Measurements from ENCODE around the gene DUXA. TPM values are rescaled to one million over a fixed set of nuclear protein-coding genes. Genes with fewer than 3 reads are reported as not detected.
"Not testable (repeated sequence)": the region's sequence is repeated elsewhere in the genome, so short reads cannot be mapped to it uniquely, and the experiment has no call there.

Gene DUXA
- total RNA-seq, 1 donor from 2014 or later: not detected

DNA sequence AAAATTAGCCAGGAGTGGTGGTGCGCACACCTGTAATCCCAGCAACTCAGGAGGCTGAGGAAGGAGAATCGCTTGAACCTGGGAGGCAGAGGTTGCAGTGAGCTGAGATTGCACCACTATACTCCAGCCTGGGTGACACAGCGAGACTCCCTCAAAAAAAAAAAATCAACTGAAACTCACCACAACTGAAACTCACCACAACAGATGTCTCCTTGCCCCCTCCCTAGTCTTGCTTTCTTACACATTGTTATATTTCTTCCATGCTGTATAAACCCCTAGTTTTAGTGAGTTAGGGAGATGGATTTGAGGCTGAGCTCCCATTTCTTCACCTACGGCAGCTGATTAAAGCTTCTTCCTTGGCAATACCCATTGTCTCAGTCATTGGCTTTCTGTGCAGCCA, 25.6 kb downstream of the DUXA start:
- no peak overlapping the region for H3K27ac Mint-ChIP-seq

GRCh38 chr19:57135797-57136196, 31.5 kb downstream of the DUXA start:
- Mint-ChIP-seq H3K36me3 (ENCODE audit: low read depth) (no peaks in the 10 kb centered on the region), H3K9me3 (peaks cover 60% of the 10 kb centered on the region), H3K4me1 (ENCODE audit: low read depth) (no peaks in the 10 kb centered on the region), H3K4me3 (ENCODE audit: low read depth) (no peak overlapping the region), H3K27ac (no peak overlapping the region), H3K27me3 (ENCODE audit: low read depth) (no peaks in the 10 kb centered on the region)
- DNase-seq (ENCODE audit: low spot score): no peak
- intact Hi-C loops (cut with micrococcal nuclease): no loop called here

More for the DNA sequence above, 25.6 kb downstream of the DUXA start:
- H3K36me3 Mint-ChIP-seq (ENCODE audit: low read depth): no peaks in the 10 kb centered on the region
- H3K27me3 Mint-ChIP-seq (ENCODE audit: low read depth): no peaks in the 10 kb centered on the region
- H3K9me3 Mint-ChIP-seq: peaks cover 60% of the 10 kb centered on the region
- no peak for DNase-seq (ENCODE audit: low spot score)
- H3K4me1 Mint-ChIP-seq (ENCODE audit: low read depth): no peaks in the 10 kb centered on the region
- intact Hi-C loops (cut with micrococcal nuclease): no loop called here
- H3K4me3 Mint-ChIP-seq (ENCODE audit: low read depth): no peak overlapping the region

DNA sequence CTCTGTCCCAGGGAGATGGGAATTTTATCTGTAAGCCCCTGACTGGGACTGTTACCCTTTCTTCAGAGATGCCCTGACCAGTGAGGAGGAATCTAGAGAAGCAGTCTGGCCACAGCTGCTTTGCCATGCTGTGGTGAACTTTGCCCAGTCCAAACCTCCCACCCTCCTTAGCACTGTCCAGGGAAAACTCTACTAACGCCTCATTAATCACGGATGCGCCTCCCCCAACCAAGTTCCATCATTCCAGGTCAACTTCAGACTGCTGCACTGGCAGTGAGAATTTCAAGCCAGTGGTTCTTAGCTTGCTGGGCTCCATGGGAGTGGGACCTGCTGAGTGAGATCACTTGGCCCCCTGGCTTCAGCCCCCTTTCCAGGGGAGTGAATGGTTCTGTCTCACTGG, 39.9 kb downstream of the DUXA start:
- H3K9me3 Mint-ChIP-seq: peaks cover 76% of the 10 kb centered on the region
- H3K4me1 Mint-ChIP-seq (ENCODE audit: low read depth); intact Hi-C loops (cut with micrococcal nuclease); H3K27ac Mint-ChIP-seq; H3K4me3 Mint-ChIP-seq (ENCODE audit: low read depth); H3K27me3 Mint-ChIP-seq (ENCODE audit: low read depth); H3K36me3 Mint-ChIP-seq (ENCODE audit: low read depth); DNase-seq (ENCODE audit: low spot score): not testable (repeated sequence)

GRCh38 chr19:57123882-57124281, 43.4 kb downstream of the DUXA start:
- Mint-ChIP-seq H3K27ac (no peak overlapping the region), H3K4me1 (ENCODE audit: low read depth) (no peaks in the 10 kb centered on the region), H3K9me3 (peaks cover 55% of the 10 kb centered on the region), H3K36me3 (ENCODE audit: low read depth) (no peaks in the 10 kb centered on the region), H3K27me3 (ENCODE audit: low read depth) (no peaks in the 10 kb centered on the region), H3K4me3 (ENCODE audit: low read depth) (no peak overlapping the region)
- DNase-seq (ENCODE audit: low spot score): no peak
- intact Hi-C loops (cut with micrococcal nuclease): no loop called here

DNA sequence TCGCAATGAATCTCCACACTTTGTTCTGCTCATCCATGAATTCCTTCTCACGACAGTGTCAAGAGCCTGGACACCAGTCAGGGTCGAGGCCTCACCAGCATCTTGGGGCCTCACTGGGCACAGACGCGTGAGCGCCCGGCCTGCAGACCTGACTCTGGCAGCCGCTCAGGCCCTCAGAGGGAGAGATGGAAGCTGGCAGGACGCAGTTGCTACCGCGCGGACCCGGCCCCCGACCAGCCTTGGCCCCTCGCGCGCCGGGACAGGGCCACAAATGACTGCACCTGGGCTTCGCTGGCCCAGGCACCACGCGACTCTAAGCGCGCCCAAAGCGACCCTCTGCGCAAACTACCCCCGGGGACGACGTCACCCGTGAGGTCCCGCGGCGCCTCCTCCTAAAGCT, 48.4 kb downstream of the DUXA start:
- peaks cover 7% of the 10 kb centered on the region for H3K36me3 Mint-ChIP-seq (ENCODE audit: low read depth)

GRCh38 chr19:57113501-57113900, 53.8 kb downstream of the DUXA start:
- H3K27ac Mint-ChIP-seq; H3K4me1 Mint-ChIP-seq (ENCODE audit: low read depth); H3K36me3 Mint-ChIP-seq (ENCODE audit: low read depth); H3K27me3 Mint-ChIP-seq (ENCODE audit: low read depth); H3K4me3 Mint-ChIP-seq (ENCODE audit: low read depth); intact Hi-C loops (cut with micrococcal nuclease); DNase-seq (ENCODE audit: low spot score): not testable (repeated sequence)
- peaks cover 59% of the 10 kb centered on the region for H3K9me3 Mint-ChIP-seq

More for the DNA sequence above, 48.4 kb downstream of the DUXA start:
- intact Hi-C loops (cut with micrococcal nuclease): no loop called here
- Mint-ChIP-seq H3K4me3 (ENCODE audit: low read depth) (no peak overlapping the region), H3K27ac (no peak overlapping the region), H3K4me1 (ENCODE audit: low read depth) (no peaks in the 10 kb centered on the region), H3K9me3 (peaks cover 52% of the 10 kb centered on the region), H3K27me3 (ENCODE audit: low read depth) (no peaks in the 10 kb centered on the region)
- no peak for DNase-seq (ENCODE audit: low spot score)

- Mint-ChIP-seq H3K4me1 (ENCODE audit: low read depth) (no peaks in the 10 kb centered on the region), H3K36me3 (ENCODE audit: low read depth) (peaks cover 10% of the 10 kb centered on the region), H3K27ac (no peak overlapping the region), H3K9me3 (peaks cover 55% of the 10 kb centered on the region), H3K4me3 (ENCODE audit: low read depth) (no peak overlapping the region), H3K27me3 (ENCODE audit: low read depth) (no peaks in the 10 kb centered on the region)
- no peak for DNase-seq (ENCODE audit: low spot score)
- intact Hi-C loops (cut with micrococcal nuclease): no loop called here
Measured at GRCh38 chr19:57111329-57111644, 56.0 kb downstream of the DUXA start.

GRCh38 chr19:57110592-57111328, 56.5 kb downstream of the DUXA start:
- Mint-ChIP-seq H3K27ac (no peak overlapping the region), H3K4me1 (ENCODE audit: low read depth) (no peaks in the 10 kb centered on the region)

DNA sequence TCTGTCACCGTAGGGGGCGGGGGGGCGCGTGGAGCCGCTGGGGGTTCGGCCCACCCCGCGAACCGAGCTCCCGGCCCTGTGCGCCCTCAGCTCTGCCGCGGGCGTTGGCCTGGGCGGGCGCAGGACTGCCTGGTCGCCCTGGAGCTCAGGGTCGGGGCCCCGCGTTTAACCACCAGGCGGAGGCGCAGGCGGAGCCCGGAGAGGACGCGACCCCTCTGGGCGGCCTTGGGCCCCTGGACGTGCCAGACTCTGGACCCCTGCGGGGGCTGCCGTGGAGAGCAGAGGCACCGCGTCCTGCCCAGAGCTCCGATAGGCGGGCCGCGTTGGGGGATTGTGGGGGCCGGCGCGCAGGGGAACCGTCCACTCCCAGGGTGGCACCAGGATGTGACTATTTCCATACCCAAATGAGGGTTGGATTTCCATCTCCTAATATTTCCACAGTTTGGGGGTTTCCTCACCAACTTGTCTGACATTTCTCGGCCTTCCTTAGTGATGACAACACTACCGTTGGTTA, 60.5 kb downstream of the DUXA start:
- H3K27me3 Mint-ChIP-seq (ENCODE audit: low read depth): no peaks in the 10 kb centered on the region
- no peaks in the 10 kb centered on the region for H3K4me1 Mint-ChIP-seq (ENCODE audit: low read depth)
- no peak overlapping the region for H3K27ac Mint-ChIP-seq
- intact Hi-C loops (cut with micrococcal nuclease): no loop called here
- peaks cover 7% of the 10 kb centered on the region for H3K36me3 Mint-ChIP-seq (ENCODE audit: low read depth)
- H3K9me3 Mint-ChIP-seq: peaks cover 42% of the 10 kb centered on the region
- DNase-seq (ENCODE audit: low spot score): no peak
- H3K4me3 Mint-ChIP-seq (ENCODE audit: low read depth): no peak overlapping the region

More at GRCh38 chr19:57110592-57111328, 56.5 kb downstream of the DUXA start:
- no peaks in the 10 kb centered on the region for H3K27me3 Mint-ChIP-seq (ENCODE audit: low read depth)
- H3K4me3 Mint-ChIP-seq (ENCODE audit: low read depth): no peak overlapping the region
- intact Hi-C loops (cut with micrococcal nuclease): no loop called here
- H3K9me3 Mint-ChIP-seq: peaks cover 55% of the 10 kb centered on the region
- no peak for DNase-seq (ENCODE audit: low spot score)
- H3K36me3 Mint-ChIP-seq (ENCODE audit: low read depth): peaks cover 10% of the 10 kb centered on the region

DNA sequence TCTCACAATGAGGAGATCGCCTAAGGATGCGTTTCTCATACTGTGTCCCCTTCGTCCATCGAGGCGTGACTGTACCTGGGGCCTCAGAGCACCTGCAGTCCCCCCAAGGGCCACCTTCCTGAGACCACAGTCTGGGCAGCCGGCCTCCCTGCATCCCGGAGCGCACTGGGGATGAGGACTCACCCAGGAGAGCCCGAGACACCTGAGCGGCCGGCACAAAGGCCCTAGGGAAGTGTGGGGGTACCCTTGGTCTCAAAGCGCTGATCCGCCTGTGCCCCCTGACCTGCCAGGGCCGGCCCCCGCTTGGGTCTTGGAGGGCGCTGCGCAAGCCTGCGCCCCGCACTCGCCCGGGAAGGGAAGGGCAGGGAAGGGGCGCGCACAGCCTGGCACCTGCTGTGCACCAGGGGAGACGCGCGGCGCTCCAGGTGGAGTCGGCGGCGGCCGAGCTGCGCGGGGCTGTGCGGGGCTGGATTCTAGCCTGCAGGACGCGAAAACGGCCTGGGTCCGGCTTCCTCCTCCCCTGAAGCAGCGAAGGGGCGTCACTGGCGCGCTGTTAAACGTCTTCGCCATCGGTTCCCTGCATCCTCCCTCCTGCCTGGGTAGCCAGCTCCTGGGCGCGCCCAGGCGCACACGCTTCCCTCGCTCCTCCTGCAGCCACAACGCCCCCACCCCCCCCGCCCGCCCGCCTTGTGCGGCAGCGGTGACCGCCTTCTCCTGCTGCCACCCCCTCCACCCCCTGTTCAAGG, 61.1 kb downstream of the DUXA start:
- Mint-ChIP-seq H3K9me3 (peaks cover 39% of the 10 kb centered on the region), H3K4me1 (ENCODE audit: low read depth) (no peaks in the 10 kb centered on the region), H3K27ac (no peak overlapping the region), H3K36me3 (ENCODE audit: low read depth) (peaks cover 7% of the 10 kb centered on the region), H3K4me3 (ENCODE audit: low read depth) (no peak overlapping the region), H3K27me3 (ENCODE audit: low read depth) (no peaks in the 10 kb centered on the region)
- no peak for DNase-seq (ENCODE audit: low spot score)
- intact Hi-C loops (cut with micrococcal nuclease): no loop called here

Other genes starting within 250 kb of the DUXA start
- not detected in 2 replicates for gene USP29, start 47.5 kb downstream of the DUXA start, total RNA-seq
- not detected in 2 replicates for gene ZIM3, start 22.3 kb downstream of the DUXA start, total RNA-seq
- 16.5 and 18.0 TPM in 2 replicates for gene ZNF264, start 24.0 kb upstream of the DUXA start, total RNA-seq
- 0.16 TPM in 1 of 2 replicates, not detected in the other for gene AURKC, start 63.5 kb upstream of the DUXA start, total RNA-seq
- gene ZNF805, start 73.1 kb upstream of the DUXA start, total RNA-seq: 6.6 and 6.9 TPM in 2 replicates
- 35.8 and 40.2 TPM in 2 replicates for gene ZNF460, start 113.0 kb upstream of the DUXA start, total RNA-seq
- 4.6 and 5.1 TPM in 2 replicates for gene ZNF543, start 153.0 kb upstream of the DUXA start, total RNA-seq
- 5.2 and 6.5 TPM in 2 replicates for gene ZNF304, start 183.8 kb upstream of the DUXA start, total RNA-seq
- 3.8 and 4.1 TPM in 2 replicates for gene TRAPPC2B, start 196.1 kb upstream of the DUXA start, total RNA-seq
- gene ZNF547, start 196.1 kb upstream of the DUXA start, total RNA-seq: 1.3 and 2.0 TPM in 2 replicates
- gene ZNF548, start 222.4 kb upstream of the DUXA start, total RNA-seq: 10.5 and 12.5 TPM in 2 replicates
- gene ZNF17, start 243.7 kb upstream of the DUXA start, total RNA-seq: 7.7 and 9.3 TPM in 2 replicates